Measurements from ENCODE around the gene AGFG1. TPM values are rescaled to one million over a fixed set of nuclear protein-coding genes. Genes with fewer than 3 reads are reported as not detected.
"Not testable (repeated sequence)": the region's sequence is repeated elsewhere in the genome, so short reads cannot be mapped to it uniquely, and the experiment has no call there.

AGFG1 gene
- total RNA-seq, 1 donor from 2014 or later, result 125 TPM

GRCh38 chr2:227511955-227512354 lies 40.0 kb downstream of the AGFG1 start:
- Mint-ChIP-seq H3K9me3 (no peaks in the 10 kb centered on the region), H3K4me3 (no peak overlapping the region), H3K4me1 (peaks cover 84% of the 10 kb centered on the region), H3K27ac (no peak overlapping the region), H3K27me3 (no peaks in the 10 kb centered on the region), H3K36me3 (ENCODE audit: low read depth) (peaks cover 14% of the 10 kb centered on the region)
- intact Hi-C loops (cut with micrococcal nuclease), result loop anchor here (5.0 kb wide), 1 partner anchor 40 kb away; the partner anchor contains the start of gene AGFG1
- DNase-seq (no peak), ATAC-seq (ENCODE audit: low read depth) (no peak)
- ChIA-PET POLR2A (no interaction called here), CTCF (no interaction called here)
- TF ChIP-seq CTCF (IDR thresholded peaks at IDR 0.05), result no peak

GRCh38 chr2:227513113-227513512 lies 41.2 kb downstream of the AGFG1 start:
- ChIA-PET POLR2A (no interaction called here), CTCF (no interaction called here)
- DNase-seq, result no peak
- H3K4me3 Mint-ChIP-seq, result no peak overlapping the region
- TF ChIP-seq CTCF (IDR thresholded peaks at IDR 0.05), result no peak
- intact Hi-C loops (cut with micrococcal nuclease), result loop anchor here (5.0 kb wide), 1 partner anchor 41 kb away; the partner anchor contains the start of gene AGFG1
- peaks cover 88% of the 10 kb centered on the region for H3K4me1 Mint-ChIP-seq
- H3K27ac Mint-ChIP-seq, result no peak overlapping the region
- no peak for ATAC-seq (ENCODE audit: low read depth)
- H3K9me3 Mint-ChIP-seq, result no peaks in the 10 kb centered on the region
- H3K36me3 Mint-ChIP-seq (ENCODE audit: low read depth), result peaks cover 16% of the 10 kb centered on the region
- no peaks in the 10 kb centered on the region for H3K27me3 Mint-ChIP-seq

- peaks cover 23% of the 10 kb centered on the region for H3K36me3 Mint-ChIP-seq (ENCODE audit: low read depth)
- no peaks in the 10 kb centered on the region for H3K9me3 Mint-ChIP-seq
- peaks cover 81% of the 10 kb centered on the region for H3K4me1 Mint-ChIP-seq
- no peak overlapping the region for H3K27ac Mint-ChIP-seq
- no peak overlapping the region for H3K4me3 Mint-ChIP-seq
- TF ChIP-seq CTCF (IDR thresholded peaks at IDR 0.05), result no peak
- intact Hi-C loops (cut with micrococcal nuclease), result no loop called here
- ChIA-PET CTCF (no interaction called here), POLR2A (interaction anchor here (0.6 kb wide), 1 partner anchor 33 kb away, joined by 3 read pairs; no protein-coding TSS in a partner anchor)
- DNase-seq (no peak), ATAC-seq (ENCODE audit: low read depth) (no peak)
- H3K27me3 Mint-ChIP-seq, result no peaks in the 10 kb centered on the region
These were observed 43.8 kb downstream of the AGFG1 start for GRCh38 chr2:227515742-227516141.

- TF ChIP-seq CTCF (IDR thresholded peaks at IDR 0.05), result no peak
- DNase-seq (no peak), ATAC-seq (ENCODE audit: low read depth) (no peak)
- H3K4me3 Mint-ChIP-seq, result no peak overlapping the region
- intact Hi-C loops (cut with micrococcal nuclease), result loop anchor here (2.0 kb wide), 1 partner anchor 15 kb away; no protein-coding TSS in a partner anchor
- POLR2A ChIA-PET, result interaction anchor here (0.6 kb wide), 1 partner anchor 11 kb away, joined by 4 read pairs; no protein-coding TSS in a partner anchor
- peaks cover 66% of the 10 kb centered on the region for H3K4me1 Mint-ChIP-seq
- H3K27me3 Mint-ChIP-seq, result no peaks in the 10 kb centered on the region
- CTCF ChIA-PET, result no interaction called here
- H3K36me3 Mint-ChIP-seq (ENCODE audit: low read depth), result peaks cover 38% of the 10 kb centered on the region
- H3K9me3 Mint-ChIP-seq, result no peaks in the 10 kb centered on the region
- H3K27ac Mint-ChIP-seq, result no peak overlapping the region
These were observed 45.8 kb downstream of the AGFG1 start for GRCh38 chr2:227517724-227518123.

GRCh38 chr2:227518278-227518865 lies 46.4 kb downstream of the AGFG1 start:
- peaks cover 59% of the 10 kb centered on the region for H3K4me1 Mint-ChIP-seq
- CTCF ChIA-PET, result not testable (repeated sequence)

GRCh38 chr2:227521178-227521577 lies 49.2 kb downstream of the AGFG1 start:
- H3K27ac Mint-ChIP-seq; POLR2A ChIA-PET; ATAC-seq (ENCODE audit: low read depth); DNase-seq; intact Hi-C loops (cut with micrococcal nuclease); H3K4me3 Mint-ChIP-seq; H3K9me3 Mint-ChIP-seq; H3K27me3 Mint-ChIP-seq: not testable (repeated sequence)
- CTCF ChIA-PET, result interaction anchor here (1.2 kb wide), 1 partner anchor 24 kb away, joined by 4 read pairs; no protein-coding TSS in a partner anchor
- peaks cover 42% of the 10 kb centered on the region for H3K4me1 Mint-ChIP-seq
- peaks cover 51% of the 10 kb centered on the region for H3K36me3 Mint-ChIP-seq (ENCODE audit: low read depth)

More at GRCh38 chr2:227518278-227518865, 46.4 kb downstream of the AGFG1 start:
- POLR2A ChIA-PET, result interaction anchor here (0.6 kb wide), 1 partner anchor 12 kb away, joined by 4 read pairs; no protein-coding TSS in a partner anchor
- H3K4me3 Mint-ChIP-seq, result peak overlapping the region; percentile 19
- intact Hi-C loops (cut with micrococcal nuclease), result loop anchor here (2.0 kb wide), 1 partner anchor 14 kb away; no protein-coding TSS in a partner anchor
- not testable (repeated sequence) for H3K27ac Mint-ChIP-seq; H3K27me3 Mint-ChIP-seq; DNase-seq; H3K9me3 Mint-ChIP-seq; ATAC-seq (ENCODE audit: low read depth)
- H3K36me3 Mint-ChIP-seq (ENCODE audit: low read depth), result peaks cover 39% of the 10 kb centered on the region
